HFFc6 (cell line): ENCODE results near the gene GOLIM4. TPM values are rescaled to one million over a fixed set of nuclear protein-coding genes. Genes with fewer than 3 reads are reported as not detected.
"Not testable (repeated sequence)": the region's sequence is repeated elsewhere in the genome, so short reads cannot be mapped to it uniquely, and the experiment has no call there.

ENCODE experiments used
- DNase-seq: peaks from one replicate; pipeline ENCODE4 v3.0.0-alpha.2; 2018
- H3K27ac Mint-ChIP-seq: 2 replicates; pipeline ENCODE4 v1.8.0; 2020; ENCODE audit warnings: mild to moderate bottlenecking, mixed read lengths
- H3K27me3 Mint-ChIP-seq: 2 replicates; pipeline ENCODE4 v1.8.0; 2021; ENCODE audit warnings: mild to moderate bottlenecking, moderate library complexity, mixed read lengths; ENCODE audit not compliant: insufficient read depth
- H3K36me3 Mint-ChIP-seq: 2 replicates; pipeline ENCODE4 v1.8.0; 2021; ENCODE audit warnings: low read depth, mixed read lengths
- H3K4me1 Mint-ChIP-seq: 2 replicates; pipeline ENCODE4 v1.8.0; 2020; ENCODE audit warnings: low read depth, mixed read lengths
- H3K4me3 Mint-ChIP-seq: 2 replicates; pipeline ENCODE4 v1.8.0; 2020; ENCODE audit warnings: mild to moderate bottlenecking, moderate library complexity, mixed read lengths
- H3K9me3 Mint-ChIP-seq: 2 replicates; pipeline ENCODE4 v1.8.0; 2020; ENCODE audit warnings: mild to moderate bottlenecking, mixed read lengths
- CTCF ChIP-seq: fragments of 200-600 bp; sonication (generic); IDR thresholded peaks from 2 replicates; pipeline ENCODE4 v1.5.0; 2021; ENCODE audit warnings: antibody characterized with exemption, mild to moderate bottlenecking
- long read RNA-seq: library from polyadenylated mRNA; unstranded; transcript quantifications from one replicate; pipeline ENCODE4 v2.0.0, GENCODE V29; 2019
- total RNA-seq, 6 experiments: library from RNA; stranded (reverse); fragmentation: NEBNext Ultra II Directional; extraction: Animal tissue kit (Norgen Biotek cat#: 25700); gene quantifications; 2 replicates in 1 of 6; 3 replicates in 5 of 6; pipeline ENCODE4 v1.2.3, GENCODE V29; 2021

GOLIM4 gene
- 100 to 1,000 TPM in 5 of 6 experiments, 10 to 100 TPM in 1; 99.8 to 141 (median 130) TPM for total RNA-seq
- long read RNA-seq, full-length matches to known transcripts, result 30 of 197 reads
- long read RNA-seq, partial matches to known transcripts, result 102 of 197 reads
- long read RNA-seq, other reads (novel, unspliced or antisense), result 65 of 197 reads

DNA sequence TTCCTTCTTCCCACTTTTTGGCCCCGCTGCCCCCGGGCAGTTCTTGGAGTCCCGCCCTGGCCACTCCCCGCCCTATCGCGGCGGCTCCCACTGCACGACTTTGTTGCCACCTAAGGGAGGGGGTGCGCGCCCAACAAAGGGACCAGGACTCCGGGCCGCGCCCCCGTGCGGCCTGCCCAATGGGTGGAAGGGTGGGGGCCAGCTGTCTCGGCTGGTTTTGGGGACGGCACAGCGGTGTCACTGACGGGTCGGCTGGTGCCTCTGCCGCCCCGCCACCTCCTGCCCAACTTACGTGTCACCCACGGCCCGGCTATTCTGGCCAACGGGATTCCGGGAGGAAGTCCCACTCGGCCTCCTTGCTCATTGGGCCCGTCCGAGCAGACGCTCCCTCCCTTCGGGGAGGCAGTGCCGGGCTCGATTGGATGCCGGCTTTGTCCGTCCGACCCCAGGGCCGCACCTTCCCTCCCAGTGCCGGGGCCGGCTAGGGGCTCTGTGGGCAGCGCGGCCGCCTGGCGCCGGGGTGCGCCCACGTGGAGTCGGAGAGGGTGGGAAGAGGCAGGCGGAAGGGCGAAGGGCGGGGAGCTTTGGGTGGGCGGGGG lies at the start of gene GOLIM4:
Gene GOLIM4, minus strand, starts transcription at position 314 of the 599 bp plus-strand sequence. CDS start 639 bp downstream, outside the sequence.
- Mint-ChIP-seq H3K27me3 (peaks cover 5% of the 10 kb centered on the region; the same call in 1 of the 2 replicates), H3K36me3 (peaks cover 21% of the 10 kb centered on the region), H3K4me1 (peaks cover 63% of the 10 kb centered on the region), H3K9me3 (no peaks in the 10 kb centered on the region), H3K27ac (peak within 1 kb of the TSS; percentile 97), H3K4me3 (peak within 1 kb of the TSS; percentile 92)
- peak; percentile 98 for DNase-seq
- TF ChIP-seq CTCF, result peak; percentile 62; the same call in 1 of the 2 replicates

- H3K4me1 Mint-ChIP-seq, result peaks cover 4% of the 10 kb centered on the region; the same call in 1 of the 2 replicates
- TF ChIP-seq CTCF, result no peak
- no peak overlapping the region for H3K27ac Mint-ChIP-seq
- DNase-seq, result no peak
- H3K36me3 Mint-ChIP-seq, result no peaks in the 10 kb centered on the region
- H3K4me3 Mint-ChIP-seq, result no peak overlapping the region
- H3K9me3 Mint-ChIP-seq, result no peaks in the 10 kb centered on the region
- no peaks in the 10 kb centered on the region; the same call in 1 of the 2 replicates for H3K27me3 Mint-ChIP-seq
Observed at GRCh38 chr3:168141405-168141998, 45.8 kb upstream of the GOLIM4 start.

DNA sequence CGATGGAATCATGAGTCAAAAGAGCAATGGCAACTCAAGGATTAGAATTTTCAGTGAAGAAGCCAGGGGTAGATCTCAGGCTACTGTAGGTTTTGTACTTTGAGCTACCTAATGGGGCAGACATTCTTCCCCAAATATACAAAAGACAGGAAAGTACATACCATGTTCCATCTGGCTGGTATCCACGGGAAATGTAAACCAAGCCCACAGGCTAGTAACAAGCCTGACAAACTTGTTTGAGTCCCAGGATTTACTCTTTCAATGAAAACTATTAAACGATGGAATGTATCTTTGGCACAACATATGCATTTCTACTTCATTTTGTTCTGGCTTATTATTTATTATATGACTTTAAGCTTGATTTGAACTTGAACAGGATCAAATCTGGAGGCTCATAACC lies 44.2 kb upstream of the GOLIM4 start:
- Mint-ChIP-seq H3K27me3 (no peaks in the 10 kb centered on the region), H3K4me3 (no peak overlapping the region), H3K4me1 (peaks cover 4% of the 10 kb centered on the region; the same call in 1 of the 2 replicates), H3K9me3 (no peaks in the 10 kb centered on the region), H3K27ac (no peak overlapping the region), H3K36me3 (no peaks in the 10 kb centered on the region)
- TF ChIP-seq CTCF, result no peak
- DNase-seq, result no peak

- peaks cover 3% of the 10 kb centered on the region; the same call in 1 of the 2 replicates for H3K4me1 Mint-ChIP-seq
- no peak for TF ChIP-seq CTCF
- H3K36me3 Mint-ChIP-seq, result no peaks in the 10 kb centered on the region
- H3K27ac Mint-ChIP-seq, result no peak overlapping the region
- no peak overlapping the region for H3K4me3 Mint-ChIP-seq
- no peaks in the 10 kb centered on the region for H3K9me3 Mint-ChIP-seq
- H3K27me3 Mint-ChIP-seq, result no peaks in the 10 kb centered on the region
- DNase-seq, result no peak
Observed at GRCh38 chr3:168138421-168138820, 42.7 kb upstream of the GOLIM4 start.

DNA sequence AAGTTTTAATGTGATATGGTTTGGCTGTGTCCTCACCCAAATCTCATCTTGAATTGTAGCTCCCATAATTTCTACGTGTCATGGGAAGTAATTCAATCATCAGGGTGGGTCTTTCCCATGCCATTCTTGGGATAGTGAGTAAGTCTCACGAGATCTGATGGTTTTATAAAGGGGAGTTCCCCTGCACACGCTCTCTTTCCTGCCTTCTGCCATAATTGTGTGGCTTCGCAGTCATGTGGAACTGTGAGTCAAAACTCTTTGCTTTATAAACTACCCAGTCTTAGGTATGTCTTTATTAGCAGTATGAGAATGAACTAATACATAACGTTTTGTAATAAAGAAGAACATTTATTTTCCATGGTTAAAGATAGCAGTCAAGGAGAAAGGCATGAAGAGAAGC lies 39.2 kb upstream of the GOLIM4 start:
- Mint-ChIP-seq H3K4me1 (no peaks in the 10 kb centered on the region; the same call in 1 of the 2 replicates), H3K27me3 (peaks cover 4% of the 10 kb centered on the region), H3K27ac (no peak overlapping the region), H3K4me3 (no peak overlapping the region), H3K36me3 (no peaks in the 10 kb centered on the region), H3K9me3 (no peaks in the 10 kb centered on the region)
- DNase-seq, result no peak
- no peak for TF ChIP-seq CTCF

- not testable (repeated sequence) for H3K4me1 Mint-ChIP-seq, H3K9me3 Mint-ChIP-seq, H3K27me3 Mint-ChIP-seq, H3K4me3 Mint-ChIP-seq, DNase-seq, H3K36me3 Mint-ChIP-seq, H3K27ac Mint-ChIP-seq
Observed at GRCh38 chr3:168130250-168130649, 34.5 kb upstream of the GOLIM4 start.

DNA sequence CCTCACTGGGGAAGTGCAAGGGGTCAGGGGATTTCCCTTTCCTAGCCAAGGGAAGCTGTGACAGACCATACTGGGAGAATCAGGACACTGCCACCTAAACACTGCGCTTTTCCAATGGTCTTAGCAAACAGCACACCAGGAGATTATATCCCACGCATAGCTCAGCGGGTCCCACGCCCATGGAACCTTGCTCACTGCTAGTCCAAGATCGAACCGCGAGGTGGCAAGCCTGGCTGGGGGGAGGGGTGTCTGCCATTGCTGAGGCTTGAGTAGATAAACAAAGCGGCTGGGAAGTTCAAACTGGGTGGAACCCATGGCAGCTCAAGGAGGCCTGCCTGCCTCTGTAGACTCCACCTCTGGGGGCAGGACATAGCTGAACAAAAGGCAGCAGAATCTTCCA lies 32.7 kb upstream of the GOLIM4 start:
- not testable (repeated sequence) for H3K4me1 Mint-ChIP-seq, H3K36me3 Mint-ChIP-seq, H3K9me3 Mint-ChIP-seq, H3K4me3 Mint-ChIP-seq, H3K27ac Mint-ChIP-seq, H3K27me3 Mint-ChIP-seq, DNase-seq
